B cell (primary cell): ENCODE results near the gene COX14. TPM values are rescaled to one million over a fixed set of nuclear protein-coding genes. Genes with fewer than 3 reads are reported as not detected.

Experiments used
- ATAC-seq: fragments of 200-7000 bp; cut with Tn5 transposase; one replicate; pipeline ENCODE4 v1.10.0; 2021; ENCODE audit warnings: low read depth, mild to moderate bottlenecking, moderate number of reproducible peaks, moderate library complexity
- CTCF ChIA-PET: fragments of 350-600 bp; sonication (Branson Sonifier 250); formaldehyde crosslinking; loops from one replicate; lab custom pipeline; 2021; ENCODE audit warnings: antibody characterized with exemption, inconsistent platforms; lab: Charles Lee
- POLR2A ChIA-PET: fragments of 350-600 bp; sonication (Branson Sonifier 250); formaldehyde crosslinking; loops from one replicate; lab custom pipeline; 2021; ENCODE audit warnings: antibody characterized with exemption; lab: Charles Lee
- DNase-seq: peaks from one replicate; pipeline ENCODE4 v3.0.0; 2013
- H2AFZ ChIP-seq: 2 replicates; pipeline ENCODE4 v1.6.1; 2012; ENCODE audit warnings: mild to moderate bottlenecking, low read depth, low read length; ENCODE audit not compliant: insufficient read depth, poor library complexity, severe bottlenecking
- H3K27ac ChIP-seq, 2 donors: 1 replicate in 1 of 2; 2 replicates in 1 of 2; pipeline ENCODE4 v1.5.1; 2012 to 2013; ENCODE audit warnings: low read length in 2 of 2, mild to moderate bottlenecking in 2 of 2, moderate library complexity in 1 of 2
- H3K27me3 ChIP-seq, 4 experiments: fragments of 200-600 bp in 1 of 4; sonication (generic) in 1 of 4; replicated peaks in 1 of 4; 1 replicate in 2 of 4; 2 replicates in 2 of 4; pipeline versions ENCODE4 v1.6.1 to v1.7.0; 2013 to 2016; ENCODE audit warnings: low read length in 3 of 4, mild to moderate bottlenecking in 2 of 4, mixed read lengths in 1 of 4, moderate library complexity in 1 of 4; ENCODE audit not compliant: insufficient read depth in 4 of 4, control insufficient read depth in 3 of 4; ENCODE audit errors: control extremely low read depth in 1 of 4
- H3K36me3 ChIP-seq, 2 experiments: replicated peaks in 1 of 2; 1 replicate in 1 of 2; 2 replicates in 1 of 2; pipeline versions ENCODE4 v1.6.1 to v1.7.1; 2013; ENCODE audit warnings: low read length in 1 of 2; ENCODE audit not compliant: insufficient read depth in 2 of 2, control insufficient read depth in 1 of 2; ENCODE audit errors: control extremely low read depth in 1 of 2, extremely low read depth in 1 of 2
- H3K4me1 ChIP-seq, 2 donors: fragments of 200-600 bp in 1 of 2; sonication (generic) in 1 of 2; 1 replicate in 1 of 2; 2 replicates in 1 of 2; pipeline versions ENCODE4 v1.5.1 to v1.6.1; 2013 to 2017; ENCODE audit warnings: low read length in 2 of 2; ENCODE audit not compliant: control insufficient read depth in 2 of 2, insufficient read depth in 2 of 2
- H3K4me2 ChIP-seq: replicated peaks from 2 replicates; pipeline ENCODE3; 2012; ENCODE audit warnings: mild to moderate bottlenecking, low read depth, low read length; ENCODE audit not compliant: poor library complexity, severe bottlenecking
- H3K4me3 ChIP-seq, 5 experiments: fragments of 200-600 bp in 1 of 5; sonication (generic) in 1 of 5; 1 replicate in 3 of 5; 2 replicates in 2 of 5; pipeline versions ENCODE4 v1.5.1 to v1.7.0; 2011 to 2016; ENCODE audit warnings: low read length in 4 of 5, mild to moderate bottlenecking in 4 of 5, low read depth in 2 of 5, control low read depth in 1 of 5, moderate library complexity in 1 of 5; ENCODE audit not compliant: insufficient read depth in 1 of 5; ENCODE audit errors: control extremely low read depth in 1 of 5, extremely low read depth in 1 of 5
- H3K79me2 ChIP-seq: fragments of 200-600 bp; sonication (generic); one replicate; pipeline ENCODE4 v1.6.0; 2016; ENCODE audit warnings: low read length; ENCODE audit not compliant: control insufficient read depth, insufficient read depth
- H3K9ac ChIP-seq: fragments of 200-600 bp; sonication (generic); 2 replicates; pipeline ENCODE4 v1.6.1; 2017; ENCODE audit warnings: mild to moderate bottlenecking, low read length, moderate library complexity
- H3K9me3 ChIP-seq, 3 donors: one replicate each; pipeline versions ENCODE4 v1.6.1 to v1.7.1; 2013; ENCODE audit warnings: low read length in 2 of 3; ENCODE audit not compliant: control insufficient read depth in 2 of 3, insufficient read depth in 1 of 3; ENCODE audit errors: control extremely low read depth in 1 of 3
- H4K20me1 ChIP-seq: 2 replicates; pipeline ENCODE4 v1.6.0; 2012; ENCODE audit warnings: mild to moderate bottlenecking, low read length; ENCODE audit not compliant: insufficient read depth, control insufficient read depth, poor library complexity, severe bottlenecking
- H3K27ac Mint-ChIP-seq: one replicate; pipeline ENCODE4 v1.8.0; 2021; ENCODE audit warnings: mixed read lengths
- H3K27me3 Mint-ChIP-seq: one replicate; pipeline ENCODE4 v1.8.0; 2021; ENCODE audit warnings: mixed read lengths
- H3K4me1 Mint-ChIP-seq: one replicate; pipeline ENCODE4 v1.8.0; 2021; ENCODE audit warnings: mixed read lengths
- H3K4me3 Mint-ChIP-seq: one replicate; pipeline ENCODE4 v1.8.0; 2021; ENCODE audit warnings: mixed read lengths
- H3K9me3 Mint-ChIP-seq: one replicate; pipeline ENCODE4 v1.8.0; 2022; ENCODE audit warnings: mixed read lengths; ENCODE audit not compliant: insufficient read depth
- EZH2 ChIP-seq: IDR thresholded peaks from 2 replicates; pipeline ENCODE4 v1.6.1; 2012; ENCODE audit warnings: borderline replicate concordance, low read depth, mild to moderate bottlenecking, moderate library complexity, low read length; ENCODE audit not compliant: insufficient read depth, poor library complexity, severe bottlenecking
- WGBS: methylation state at CpG from one replicate; pipeline ENCODE4 v1.1.5; 2013; ENCODE audit warnings: missing lambda C conversion rate; ENCODE audit not compliant: insufficient coverage; 5-methylcytosine and 5-hydroxymethylcytosine counted together
- intact Hi-C: fragments of 100-400 bp; cut with micrococcal nuclease; formaldehyde crosslinking; loops from one replicate; pipeline ENCODE4 v1.10.0; 2022
- polyA plus RNA-seq: library from polyadenylated mRNA; depleted of rRNA; stranded (reverse); fragments of >200 nt; gene quantifications from 2 replicates; pipeline ENCODE4 v1.2.3, GENCODE V29; 2012
- total RNA-seq, 2 donors: library from RNA; stranded (reverse); fragments of 120-200 nt in 1 of 2; gene quantifications; 1 replicate in 1 of 2; 2 replicates in 1 of 2; pipeline versions ENCODE4 v1.2.3 to v1.2.4, GENCODE V29; 2013 to 2022

Gene COX14
- total and polyA plus RNA-seq, 2 donors (not counting 1 experiment from before 2014, with no cell fraction given): 31.8 to 60.4 TPM

- Mint-ChIP-seq H3K27me3 (no peaks in the 10 kb centered on the region), H3K27ac (peak within 1 kb of the TSS; percentile 95), H3K4me1 (peaks cover 25% of the 10 kb centered on the region), H3K9me3 (no peaks in the 10 kb centered on the region), H3K4me3 (peak within 1 kb of the TSS; percentile 95)
- Histone ChIP-seq H3K9me3 (no peaks in the 10 kb centered on the region), H3K27me3 (no peaks in the 10 kb centered on the region), H3K36me3 (no peaks in the 10 kb centered on the region), H3K4me1 (peaks cover 17 to 19% of the 10 kb centered on the region in 2 donors), H4K20me1 (peaks cover 9% of the 10 kb centered on the region), H3K9ac (peak within 1 kb of the TSS; percentile 98), H3K79me2 (peaks cover 49% of the 10 kb centered on the region), H2AFZ (peak within 1 kb of the TSS; percentile 97), H3K4me3 (peak within 1 kb of the TSS; percentile 70 to 99 (median 74)), H3K27ac (peak within 1 kb of the TSS; percentile 83 to 90), H3K4me2 (peak within 1 kb of the TSS; percentile 92)
- ChIA-PET POLR2A (interaction anchor here (0.5 to 3.2 kb wide), 5 partner anchors 15 to 1100 kb away, joined by 3 to 42 read pairs (median 9); partner anchors contain the start of genes COX14 and SMARCD1), CTCF (interaction anchor here (1.0 to 20.5 kb wide), 9 partner anchors 11 to 95 kb away, joined by 3 to 343 read pairs (median 6); partner anchors contain the start of genes COX14 and SMARCD1)
- peak; percentile 98 for ATAC-seq
- WGBS: under 1% methylated on average over 70 of the region's 70 CpGs
- TF ChIP-seq EZH2: no peak
- DNase-seq: peak; percentile 97
- intact Hi-C loops: loop anchor here (1.0 to 10.0 kb wide), 5 partner anchors 56 to 322 kb away; partner anchors contain the start of genes BCDIN3D, LARP4, LIMA1 and SMARCD1
Measured at GRCh38 chr12:50167049-50167828, 55.2 kb downstream of the COX14 start, which contains the start of gene CERS5. Gene CERS5 (minus strand): TSS chr12:50167369. CDS start chr12:50167297, 72 bp downstream.

Other genes with a start within 250 kb of the COX14 start
- not detected in 2 replicates for gene FAIM2, start 208.3 kb upstream of the COX14 start, total RNA-seq
- gene FAIM2, start 208.3 kb upstream of the COX14 start, polyA plus RNA-seq: not detected in 2 replicates
- not detected in 2 replicates for gene AQP2, start 161.5 kb upstream of the COX14 start, total RNA-seq
- not detected in 2 replicates for gene AQP2, start 161.5 kb upstream of the COX14 start, polyA plus RNA-seq
- not detected in 2 replicates for gene AQP5, start 150.4 kb upstream of the COX14 start, total RNA-seq
- gene AQP5, start 150.4 kb upstream of the COX14 start, polyA plus RNA-seq: not detected in 2 replicates
- gene AQP6, start 139.3 kb upstream of the COX14 start, total RNA-seq: not detected in 2 replicates
- not detected in 2 replicates for gene AQP6, start 139.3 kb upstream of the COX14 start, polyA plus RNA-seq
- gene RACGAP1, start 86.7 kb upstream of the COX14 start, total RNA-seq: 11.3 and 14.2 TPM in 2 replicates
- 4.1 TPM in 2 replicates for gene RACGAP1, start 86.7 kb upstream of the COX14 start, polyA plus RNA-seq
- gene ASIC1, start 54.6 kb upstream of the COX14 start, total RNA-seq: not detected in 2 replicates
- 0.06 TPM in 1 of 2 replicates, not detected in the other for gene ASIC1, start 54.6 kb upstream of the COX14 start, polyA plus RNA-seq
- gene SMARCD1, start 26.9 kb upstream of the COX14 start, total RNA-seq: 101 and 104 TPM in 2 replicates
- 67.8 and 78.0 TPM in 2 replicates for gene SMARCD1, start 26.9 kb upstream of the COX14 start, polyA plus RNA-seq
- 0.54 and 1.1 TPM in 2 replicates for gene GPD1, start 8.2 kb upstream of the COX14 start, total RNA-seq
- 0.88 and 1.1 TPM in 2 replicates for gene GPD1, start 8.2 kb upstream of the COX14 start, polyA plus RNA-seq
- 70.9 and 72.0 TPM in 2 replicates for gene CERS5, start 55.1 kb downstream of the COX14 start, total RNA-seq
- 32.3 and 39.5 TPM in 2 replicates for gene CERS5, start 55.1 kb downstream of the COX14 start, polyA plus RNA-seq
- 2.1 and 2.9 TPM in 2 replicates for gene LIMA1, start 171.3 kb downstream of the COX14 start, total RNA-seq
- gene LIMA1, start 171.3 kb downstream of the COX14 start, polyA plus RNA-seq: 1.2 and 1.3 TPM in 2 replicates